HG02870 (cell line): ENCODE results near the gene STPG1.

Experiments
- ATAC-seq: cut with Tn5 transposase; IDR thresholded peaks from one replicate; pipeline ENCODE4 v1.9.1; 2021; ENCODE audit warnings: mild to moderate bottlenecking, moderate library complexity; ENCODE audit not compliant: unreplicated experiment

Gene STPG1

DNA sequence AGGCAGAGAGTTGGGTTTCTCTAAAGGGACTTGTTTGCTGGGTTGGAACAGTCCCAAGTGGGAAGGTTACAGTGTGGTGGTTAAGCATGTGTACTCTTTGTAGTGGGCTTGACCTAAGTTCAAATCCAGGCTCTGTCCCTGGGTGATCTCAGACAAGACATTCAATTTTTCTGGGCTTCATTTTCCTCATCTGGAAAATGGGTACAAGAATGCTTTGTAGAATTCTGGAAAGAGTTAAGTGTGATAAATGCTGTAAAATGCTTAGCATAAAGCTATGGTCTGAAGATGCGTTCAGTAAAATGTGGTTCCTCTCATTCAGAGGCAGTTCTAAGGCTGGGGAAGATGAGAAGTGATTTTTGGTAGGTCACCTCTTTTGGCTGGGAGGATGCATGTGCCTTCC, 93.6 kb downstream of the STPG1 start:
- ATAC-seq, result no peak

DNA sequence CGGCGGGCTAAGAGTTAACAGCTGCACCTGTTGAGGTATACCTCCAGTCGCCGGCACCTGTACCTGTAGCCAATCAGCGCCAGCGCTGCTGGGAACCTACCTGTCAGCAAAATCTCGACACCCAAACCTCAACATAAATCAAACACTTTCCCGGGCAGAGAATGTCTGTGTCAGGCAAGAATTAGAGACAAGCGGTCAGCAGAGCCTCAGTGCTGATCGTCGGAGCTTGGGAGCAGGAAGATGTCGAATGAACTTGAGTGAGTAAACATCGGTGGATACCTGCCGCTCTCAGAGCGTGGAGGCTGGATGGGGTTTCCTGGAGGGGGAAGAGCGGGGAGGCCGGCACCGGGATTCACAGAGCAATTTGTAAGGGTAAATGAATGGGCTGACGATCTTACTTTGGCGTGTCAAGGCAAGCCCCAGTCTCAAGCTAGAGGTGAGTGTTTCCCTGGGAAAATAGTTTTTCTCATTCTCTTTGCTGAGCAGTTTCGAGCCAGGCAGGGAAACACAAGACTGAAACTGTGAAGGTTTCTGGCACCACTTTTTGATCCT, 94.2 kb downstream of the STPG1 start, which contains the start of gene GRHL3:
GRHL3 (plus strand) TSS at position 46 of the 552 bp plus-strand sequence; CDS start at position 241, 195 bp downstream.
- ATAC-seq, result no peak

DNA sequence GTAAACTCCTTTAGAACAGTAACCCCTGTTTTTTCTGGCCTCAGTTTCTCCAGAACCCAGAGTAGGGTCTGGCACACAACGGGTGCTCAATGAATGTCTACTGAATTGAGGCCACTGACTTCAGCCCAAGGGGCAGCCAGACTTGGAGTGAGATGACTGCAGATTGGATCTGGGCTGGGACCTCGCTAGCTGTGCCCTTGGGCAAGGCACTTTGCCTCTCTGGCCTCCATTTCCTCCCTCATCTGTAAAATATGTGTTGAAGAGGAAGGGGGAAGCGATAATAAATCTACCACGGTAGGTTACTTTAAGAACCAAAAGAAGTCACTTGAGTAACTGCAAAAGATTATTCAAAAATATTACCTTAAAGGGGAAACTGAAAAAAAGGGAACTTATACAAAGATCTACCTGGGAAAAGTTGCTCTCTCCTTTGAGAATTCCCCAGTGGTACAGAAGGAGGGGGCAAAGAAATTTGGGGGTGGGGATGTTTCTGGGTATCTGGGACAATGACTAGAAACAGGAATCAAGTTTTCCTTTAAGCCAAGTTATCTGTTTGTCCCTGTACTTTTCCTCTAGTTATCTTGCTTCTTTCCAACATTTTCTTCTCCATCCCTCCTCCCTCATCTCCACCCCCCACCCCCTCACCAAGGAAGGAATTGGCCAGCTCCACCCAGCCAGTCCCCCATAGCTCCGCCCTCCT, 94.8 kb downstream of the STPG1 start:
- ATAC-seq, result no peak

DNA sequence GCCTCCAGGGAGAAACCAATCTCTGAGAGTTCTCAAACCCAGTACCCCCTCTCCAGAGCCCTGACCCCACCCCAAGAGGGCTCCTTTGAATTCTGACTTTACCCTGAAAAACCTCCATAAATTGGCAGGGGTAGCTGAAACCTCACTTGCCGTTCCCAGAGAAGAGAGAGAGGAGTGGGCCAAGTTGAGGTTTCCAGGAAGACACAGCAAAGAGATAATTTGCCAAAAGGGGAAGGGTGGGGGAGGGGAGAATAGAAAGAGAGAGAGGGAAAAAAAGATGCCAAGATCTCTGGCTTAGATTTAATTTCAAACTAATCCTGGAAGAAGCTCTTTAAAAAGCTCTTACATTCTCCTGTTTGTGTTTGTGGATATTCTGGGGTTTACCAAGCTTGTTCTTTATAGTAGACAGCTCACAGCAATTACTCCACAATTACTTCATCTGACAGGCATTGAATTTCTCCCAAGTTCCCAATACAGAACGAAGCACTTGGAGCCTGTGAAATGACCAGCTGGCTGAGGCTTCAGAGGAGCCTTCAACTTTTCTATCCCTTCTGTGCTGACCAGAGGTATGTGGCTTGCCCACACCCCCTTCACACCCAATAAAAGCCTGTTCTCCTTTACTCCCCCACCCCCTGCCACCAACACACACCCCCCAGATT, 95.5 kb downstream of the STPG1 start:
- no peak for ATAC-seq

DNA sequence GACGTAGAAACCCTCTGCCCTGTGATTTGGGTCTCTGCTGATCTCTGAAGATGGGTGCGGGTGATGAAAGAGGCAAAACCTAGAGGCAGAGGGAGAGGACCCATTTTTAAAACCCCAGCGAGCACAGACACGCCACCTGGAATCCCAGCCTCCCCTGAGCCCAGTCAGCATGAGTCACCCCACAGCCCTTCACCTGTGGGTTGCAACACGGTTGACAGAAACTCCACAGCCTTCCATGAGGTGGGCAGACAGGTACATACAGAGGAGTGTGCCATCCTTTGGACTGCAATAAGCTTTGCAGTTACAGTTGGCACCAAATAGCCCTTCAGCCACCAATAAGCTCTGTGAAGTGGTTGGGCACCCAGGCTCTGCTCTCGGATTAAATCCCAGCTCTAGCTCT, 96.5 kb downstream of the STPG1 start:
- ATAC-seq, result no peak

DNA sequence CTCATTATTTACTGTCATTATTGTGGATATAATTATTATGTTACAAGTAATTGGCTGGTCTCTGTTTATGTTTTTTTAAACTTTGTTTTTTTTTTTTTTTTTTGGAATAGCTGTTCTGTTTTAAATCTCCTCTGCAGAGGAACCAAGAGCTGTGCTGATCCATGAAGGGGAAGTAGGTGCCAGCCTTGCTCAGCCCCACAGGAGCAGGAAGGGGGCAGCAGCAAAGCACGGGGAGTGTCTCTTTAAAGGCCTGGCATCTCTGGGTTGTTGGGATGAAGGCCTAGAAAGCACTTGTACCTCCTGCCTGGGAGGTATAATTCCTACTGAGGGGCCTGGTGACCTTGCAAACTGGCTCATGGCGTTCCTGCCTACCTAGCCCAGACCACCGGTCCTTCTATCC, 96.9 kb downstream of the STPG1 start:
- no peak for ATAC-seq

DNA sequence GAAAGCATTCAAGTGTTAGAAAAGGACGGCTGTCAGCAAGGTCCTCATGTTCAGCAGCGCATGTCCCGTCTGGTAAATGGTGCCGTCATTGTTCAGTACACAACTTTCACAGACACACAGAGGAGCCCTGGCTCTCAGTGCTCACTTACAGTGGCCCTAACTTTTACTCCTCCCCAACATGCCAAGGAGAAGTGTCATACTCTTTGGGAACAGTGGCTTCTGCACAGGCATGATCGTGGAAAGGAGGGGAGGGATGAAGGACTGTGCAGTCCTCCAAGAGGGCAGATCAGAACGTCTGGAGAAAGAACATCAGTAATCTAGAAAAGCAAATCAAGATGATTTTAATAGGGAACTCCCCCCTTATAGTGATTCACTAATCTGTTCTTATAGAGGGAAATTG, 98.2 kb downstream of the STPG1 start:
- no peak for ATAC-seq

DNA sequence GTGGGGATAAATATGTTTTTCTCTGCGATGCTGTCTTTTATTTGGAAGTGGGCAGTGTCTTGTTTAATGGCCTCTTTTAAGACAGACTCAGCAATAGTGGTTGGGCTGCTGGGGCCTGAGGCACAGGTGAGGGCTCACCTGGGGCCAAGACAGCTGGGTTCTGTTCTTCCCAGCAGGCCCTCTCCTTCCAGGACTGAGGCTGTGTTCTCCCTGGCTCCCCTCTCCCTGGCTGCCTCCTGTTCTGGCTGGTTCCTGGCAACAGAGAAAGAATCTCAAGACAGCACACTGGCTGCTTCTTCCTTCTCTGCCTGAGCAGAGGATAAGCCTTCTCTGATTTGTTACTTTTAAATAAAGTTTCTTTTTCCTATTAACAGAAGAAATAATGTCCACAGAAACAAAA, 101.8 kb downstream of the STPG1 start:
- ATAC-seq, result no peak

DNA sequence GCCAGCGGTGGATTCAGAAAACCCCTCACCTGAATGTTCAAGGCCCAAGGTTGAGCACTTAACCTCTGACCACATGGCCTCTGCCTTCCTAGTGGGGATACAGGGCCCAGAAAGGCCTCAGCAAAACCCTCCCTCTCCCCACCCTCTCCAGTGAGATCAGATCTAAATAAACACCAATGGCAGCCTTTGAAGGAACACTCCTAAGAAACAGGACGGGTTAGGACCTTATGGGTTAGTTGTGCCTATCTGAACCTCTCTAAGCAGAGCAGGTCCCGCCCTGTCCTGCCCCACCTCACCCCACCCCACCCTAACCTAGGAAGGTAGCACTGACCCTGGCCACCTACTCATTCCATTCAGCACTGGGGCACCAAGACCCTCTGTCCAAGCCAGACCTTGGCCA, 102.3 kb downstream of the STPG1 start:
- no peak for ATAC-seq

DNA sequence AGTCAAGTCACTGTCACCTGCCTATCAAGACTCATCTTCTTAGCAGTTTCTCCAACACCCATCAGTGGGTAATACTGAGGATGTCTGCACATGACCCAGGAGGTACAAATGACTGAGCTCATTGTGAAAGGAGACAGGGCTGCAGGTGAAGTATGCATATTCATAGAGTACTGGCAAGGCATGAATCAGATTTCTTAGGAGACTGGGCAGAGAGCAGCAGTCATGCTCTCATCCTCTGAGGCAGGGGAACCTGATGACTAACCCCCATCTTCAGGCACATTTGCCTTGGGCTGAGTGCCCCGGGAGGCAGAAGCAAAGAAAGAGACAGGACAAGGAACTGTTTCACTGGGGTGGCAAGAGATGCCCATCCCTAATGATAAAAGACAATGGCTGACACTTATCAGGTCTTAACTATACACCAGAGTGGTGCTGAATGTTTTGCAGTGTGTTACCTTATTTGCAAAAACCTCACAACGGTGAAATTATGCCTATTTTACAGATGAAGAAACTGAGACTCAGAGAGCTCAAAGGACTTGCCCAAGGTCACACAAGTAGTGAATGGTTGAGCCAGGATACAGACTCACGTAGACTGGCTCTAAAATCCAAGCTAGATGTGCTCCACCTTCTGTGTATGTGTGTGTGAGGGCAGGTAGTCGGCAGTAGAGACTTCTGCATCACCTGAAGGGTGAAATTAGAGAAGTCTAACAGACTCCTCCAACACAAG, 103.7 kb downstream of the STPG1 start:
- ATAC-seq, result no peak

DNA sequence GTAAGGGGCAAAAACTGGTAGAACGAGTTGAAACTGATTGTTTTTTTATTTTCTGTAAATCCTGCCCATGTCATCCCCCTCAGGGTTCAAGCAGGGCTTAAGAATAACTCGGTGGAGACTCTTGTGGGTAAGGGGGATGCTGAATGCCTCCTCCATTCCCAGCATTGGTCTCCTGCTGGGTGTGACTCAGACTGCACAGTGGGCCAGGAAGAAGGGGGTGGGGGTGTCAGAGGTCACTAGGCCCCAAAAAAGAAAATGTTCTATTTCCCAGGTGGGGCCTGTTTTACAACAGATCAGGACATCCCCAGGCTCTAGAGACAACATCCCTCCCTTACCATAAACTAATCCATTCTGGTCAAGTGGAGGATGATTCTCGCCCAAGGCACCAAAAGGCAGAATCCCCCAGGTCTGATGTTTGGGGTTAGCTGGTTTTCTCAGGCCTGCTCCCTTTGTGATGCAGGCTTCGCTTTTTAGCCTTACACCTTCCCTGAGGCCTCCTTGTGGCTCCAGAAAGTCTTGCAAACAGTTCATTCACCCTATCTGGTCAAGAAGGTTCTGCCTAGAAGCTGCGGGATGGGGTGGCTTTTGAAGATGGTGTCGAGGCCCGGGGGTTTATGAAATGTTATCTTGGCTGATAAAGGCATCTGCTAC, 105.1 kb downstream of the STPG1 start:
- ATAC-seq, result no peak
